ENCODE data around the gene DDX11.
"Not testable (repeated sequence)": the region's sequence is repeated elsewhere in the genome, so short reads cannot be mapped to it uniquely, and the experiment has no call there.

GRCh38 chr12:31066196-31066595, 7.5 kb upstream of the DDX11 start:
- not testable (repeated sequence) for TF ChIP-seq EZH2 (IDR thresholded peaks at IDR 0.05; ENCODE audit: low read depth, unreplicated experiment); EZH2phosphoT487 (IDR thresholded peaks at IDR 0.05; ENCODE audit: unreplicated experiment); CTCF (conservative IDR thresholded peaks at IDR 0.05; ENCODE audit: low read depth in 2 of 2); POLR2AphosphoS5 (IDR thresholded peaks at IDR 0.05; ENCODE audit: low read depth); REST (IDR thresholded peaks at IDR 0.05; ENCODE audit: unreplicated experiment); ETS1 (IDR thresholded peaks at IDR 0.05); JUNB (IDR thresholded peaks at IDR 0.05; ENCODE audit: unreplicated experiment); CREB1 (CRISPR knock-in tag; IDR thresholded peaks at IDR 0.05; ENCODE audit: low read depth); NANOG (IDR thresholded peaks at IDR 0.05; ENCODE audit: borderline replicate concordance); ZNF331 (CRISPR knock-in tag; IDR thresholded peaks at IDR 0.05; ENCODE audit: low read depth); STAT1 (IDR thresholded peaks at IDR 0.05; ENCODE audit: unreplicated experiment); ZNF114 (CRISPR knock-in tag; IDR thresholded peaks at IDR 0.05); ZNF462 (CRISPR knock-in tag; IDR thresholded peaks at IDR 0.05)

Measured in GM23338 (cell line).